Right ventricle myocardium superior (tissue), 1 donor: ENCODE data around the gene TSPYL1. TPM values are rescaled to one million over a fixed set of nuclear protein-coding genes. Genes with fewer than 3 reads are reported as not detected.
"Not testable (repeated sequence)": the region's sequence is repeated elsewhere in the genome, so short reads cannot be mapped to it uniquely, and the experiment has no call there.

Experiments used
- ATAC-seq: fragments of 200-7000 bp; cut with Tn5 transposase; one replicate; pipeline ENCODE4 v1.9.1; 2020; ENCODE audit warnings: mild to moderate bottlenecking; ENCODE audit not compliant: poor library complexity
- DNase-seq: peaks from one replicate; pipeline ENCODE4 v3.0.0-alpha.2; 2020
- intact Hi-C: fragments of 100-400 bp; cut with DNase I; formaldehyde crosslinking; loops from one replicate; pipeline ENCODE4 v1.11.2; 2022
- total RNA-seq: library from RNA; stranded (reverse); fragmentation: NEBNext Ultra II Directional; extraction: Animal tissue kit (Norgen Biotek cat#: 25700); gene quantifications from one replicate; pipeline ENCODE4 v1.2.1, GENCODE V29; 2021
- donor health status: DM: no; HTN: yes; CAD: no; lungs with severe emphysema.

The TSPYL1 gene
- total RNA-seq, 1 donor from 2014 or later: 70.3 TPM

DNA sequence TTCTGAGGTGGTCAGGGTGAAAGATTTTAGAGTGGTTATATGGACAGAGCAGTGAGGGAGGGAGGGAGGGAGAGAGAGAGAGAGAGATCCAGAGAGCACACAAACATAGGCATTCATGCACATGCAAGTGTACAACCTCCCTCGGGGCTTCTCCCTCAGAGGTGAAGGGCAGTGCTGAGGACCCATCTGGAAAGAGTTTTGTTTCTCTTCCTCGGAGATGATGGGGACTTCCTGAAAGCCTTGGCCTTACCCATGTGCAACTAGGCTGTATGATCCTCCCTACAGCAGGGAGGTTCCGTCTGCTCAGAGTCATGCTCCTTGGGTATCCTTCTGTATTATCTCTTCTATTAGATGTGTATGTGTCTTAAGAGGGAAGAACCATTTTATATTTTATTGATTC is 21.4 kb upstream of the TSPYL1 start:
- DNase-seq (no peak), ATAC-seq (no peak)
- intact Hi-C loops: loop anchor here (10.0 kb wide), 1 partner anchor 124 kb away; no protein-coding TSS in a partner anchor

DNA sequence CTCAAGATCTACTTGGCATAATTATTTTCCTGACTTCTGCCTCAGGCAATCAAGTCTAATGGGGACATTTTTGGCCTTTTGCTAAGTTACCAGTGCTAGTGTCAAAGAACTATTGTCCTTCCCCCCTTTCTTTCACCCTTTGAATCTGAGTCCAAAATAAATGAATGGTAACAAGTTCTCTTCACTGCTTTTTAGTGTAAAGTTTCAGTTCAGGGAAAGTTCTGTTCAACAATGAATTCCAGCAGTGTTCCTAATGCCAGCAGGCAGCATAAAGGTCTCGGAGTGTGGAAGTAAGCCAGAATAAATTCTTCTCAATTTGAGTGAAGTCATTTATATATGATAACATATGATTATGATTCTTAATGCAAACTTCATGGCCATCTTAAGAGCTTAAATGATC is 20.8 kb upstream of the TSPYL1 start:
- intact Hi-C loops: loop anchor here (10.0 kb wide), 1 partner anchor 124 kb away; no protein-coding TSS in a partner anchor
- DNase-seq (no peak), ATAC-seq (no peak)

DNA sequence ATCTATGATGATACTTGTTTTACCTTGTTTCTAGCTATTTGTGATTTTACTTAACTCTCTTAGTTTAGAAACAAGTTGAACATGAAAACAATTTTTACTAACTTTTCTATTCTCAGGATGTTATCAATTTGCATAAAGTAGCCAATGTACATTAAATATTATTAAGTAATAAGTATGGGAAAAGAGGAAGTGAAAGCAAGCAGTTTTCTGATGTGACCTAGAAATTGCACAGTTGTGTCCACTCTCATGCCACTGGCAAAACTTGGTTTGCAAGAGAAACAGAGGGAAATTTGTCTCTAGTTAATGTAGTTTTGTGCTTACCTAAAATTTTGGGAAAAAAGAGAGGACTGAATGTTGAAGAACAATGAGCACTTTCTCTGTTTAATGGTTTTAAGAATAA is 19.2 kb upstream of the TSPYL1 start:
- intact Hi-C loops: loop anchor here (10.0 kb wide), 1 partner anchor 146 kb away; no protein-coding TSS in a partner anchor
- DNase-seq: no peak
- ATAC-seq: no peak

DNA sequence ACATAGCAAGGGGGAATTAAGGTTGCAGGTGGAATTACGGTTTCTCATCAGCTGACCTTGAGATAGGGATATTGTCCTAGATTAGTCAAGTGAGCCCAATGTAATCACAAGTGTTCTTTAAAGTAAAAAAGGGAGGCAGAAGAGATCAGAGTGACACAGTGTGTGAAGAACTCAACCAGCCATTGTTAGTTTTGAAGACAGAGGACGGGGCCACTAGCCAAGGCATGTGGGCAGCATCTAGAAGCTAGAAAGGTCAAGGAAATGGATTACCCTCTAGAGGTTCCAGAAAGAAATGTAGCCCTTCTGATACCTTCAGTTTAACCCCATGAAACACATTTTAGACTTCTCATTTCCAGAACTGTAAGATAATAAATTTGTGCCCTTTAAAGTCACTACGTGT is 18.5 kb upstream of the TSPYL1 start:
- no peak for DNase-seq

DNA sequence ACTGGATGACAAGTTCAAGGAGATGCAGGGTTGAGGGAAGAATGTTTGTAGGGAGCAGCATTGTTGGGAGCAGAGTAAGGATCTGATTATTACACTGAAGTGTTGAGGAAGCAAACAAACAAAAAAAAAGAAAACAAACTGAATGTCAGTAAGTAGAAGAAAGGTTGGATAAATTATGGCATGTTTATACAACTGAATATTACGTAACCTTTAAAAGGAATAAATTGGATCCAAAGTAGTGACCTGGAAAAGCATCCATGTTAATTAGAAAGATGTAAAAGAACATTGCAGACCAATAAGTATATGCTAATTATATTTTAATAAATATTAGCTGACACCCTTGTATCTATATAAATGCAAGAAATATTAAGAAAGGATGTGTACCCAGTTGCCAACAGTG is 12.8 kb upstream of the TSPYL1 start:
- DNase-seq (no peak), ATAC-seq (no peak)
- intact Hi-C loops: loop anchor here (10.0 kb wide), 1 partner anchor 152 kb away; no protein-coding TSS in a partner anchor

More for the DNA sequence above, 18.5 kb upstream of the TSPYL1 start:
- no peak for ATAC-seq
- intact Hi-C loops: loop anchor here (10.0 kb wide), 1 partner anchor 147 kb away; no protein-coding TSS in a partner anchor

DNA sequence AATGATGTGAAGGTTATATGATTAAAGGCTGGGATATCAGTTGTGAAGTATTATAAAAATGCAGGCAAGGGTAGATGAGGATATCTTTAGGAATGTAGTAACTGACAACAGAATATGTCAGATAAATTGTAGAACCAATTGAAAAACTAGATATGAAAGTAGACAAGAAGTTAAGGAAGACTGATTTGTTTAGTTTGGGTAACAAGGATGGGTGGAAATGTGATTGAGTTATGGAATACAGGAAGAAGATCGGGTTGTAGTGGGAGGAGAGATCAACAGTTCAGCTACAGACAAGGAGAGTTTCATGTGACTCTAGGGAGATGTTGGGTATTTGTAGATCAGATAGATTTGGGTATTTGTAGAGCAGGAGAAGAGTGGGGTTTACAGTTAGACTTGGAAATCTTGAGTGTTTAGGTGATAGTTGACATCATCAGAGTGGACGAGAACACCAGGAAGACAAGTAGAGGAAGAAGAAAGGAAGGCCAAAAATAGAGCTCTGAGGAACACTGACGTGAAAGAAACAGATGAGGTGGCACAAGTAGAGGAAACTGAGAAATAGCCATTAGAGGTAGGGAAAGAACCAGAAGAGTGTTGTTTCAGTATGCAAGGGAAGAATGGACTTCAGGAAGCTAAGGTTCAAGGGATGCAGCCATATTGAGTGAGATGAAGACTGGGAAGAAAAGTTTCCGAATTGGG is 12.1 kb upstream of the TSPYL1 start:
- ATAC-seq: no peak
- no peak for DNase-seq
- intact Hi-C loops: loop anchor here (10.0 kb wide), 1 partner anchor 153 kb away; no protein-coding TSS in a partner anchor

DNA sequence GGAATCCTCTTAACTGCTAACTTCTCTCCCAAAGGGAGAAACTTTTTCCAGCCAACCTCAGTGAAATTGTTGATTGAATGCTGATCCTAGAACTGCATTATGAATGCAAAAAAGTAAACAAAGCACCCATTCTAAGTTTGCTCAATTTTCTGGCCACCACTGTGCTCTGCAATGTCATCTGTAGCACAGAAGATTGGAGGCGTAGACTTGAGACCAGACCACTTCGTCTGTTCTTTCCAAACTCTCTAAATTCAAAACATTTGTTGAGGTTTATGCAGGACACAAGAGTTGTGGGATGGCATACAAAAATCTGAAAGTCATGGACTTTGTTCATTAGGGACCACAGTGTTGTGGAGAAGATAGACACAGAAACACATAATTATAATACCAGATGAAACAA is 11.1 kb upstream of the TSPYL1 start:
- DNase-seq: no peak
- no peak for ATAC-seq
- intact Hi-C loops: loop anchor here (10.0 kb wide), 1 partner anchor 154 kb away; no protein-coding TSS in a partner anchor

DNA sequence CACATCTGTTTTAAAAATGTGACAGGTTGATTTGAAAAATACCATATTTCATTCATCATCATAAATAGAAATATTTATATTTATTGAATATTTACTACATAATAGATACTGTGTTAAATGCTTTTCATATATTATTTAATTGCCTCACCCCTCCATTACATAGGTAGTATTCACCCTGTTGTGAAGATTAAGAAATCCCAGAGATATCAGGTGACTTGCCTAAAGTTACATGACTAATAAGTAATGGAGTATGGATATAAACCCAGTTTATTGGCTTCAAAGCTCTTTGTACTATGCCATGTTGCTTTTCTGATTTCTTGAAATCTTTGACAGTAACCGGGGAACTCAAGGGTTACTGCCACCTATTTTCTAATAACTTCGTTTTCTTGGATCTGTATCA is 10.1 kb upstream of the TSPYL1 start:
- DNase-seq (no peak), ATAC-seq (no peak)
- intact Hi-C loops: loop anchor here (5.0 to 10.0 kb wide), 2 partner anchors 155 to 242 kb away; no protein-coding TSS in a partner anchor

DNA sequence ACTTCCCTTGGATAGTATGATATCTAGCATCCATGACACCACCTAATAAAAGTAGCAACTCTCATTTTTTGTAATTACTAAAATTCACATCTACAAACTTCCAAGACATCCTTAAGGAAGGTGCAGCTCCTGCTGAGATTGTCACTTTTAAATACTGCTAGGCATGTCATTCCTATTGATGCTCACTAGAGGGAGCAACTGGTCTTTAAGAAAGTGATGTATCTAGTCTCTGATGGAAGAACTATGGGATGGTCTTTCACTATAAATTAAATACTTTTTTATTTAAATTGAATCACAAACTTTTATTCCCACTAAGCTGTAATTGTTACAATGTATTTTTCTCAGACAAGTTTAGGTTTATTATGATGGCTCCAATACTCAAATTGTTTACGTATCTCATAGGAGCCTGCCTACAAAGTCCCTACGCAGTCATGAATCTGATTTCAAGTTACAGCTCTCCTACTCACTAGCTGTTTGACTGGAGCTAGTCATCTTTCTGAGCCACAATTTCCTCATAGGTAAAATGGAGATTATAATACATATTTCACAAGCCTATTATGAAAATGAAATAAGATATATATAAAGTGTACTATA is 8.1 kb upstream of the TSPYL1 start:
- intact Hi-C loops: loop anchor here (5.0 kb wide), 1 partner anchor 245 kb away; no protein-coding TSS in a partner anchor
- ATAC-seq (peak; percentile 81), DNase-seq (no peak)

DNA sequence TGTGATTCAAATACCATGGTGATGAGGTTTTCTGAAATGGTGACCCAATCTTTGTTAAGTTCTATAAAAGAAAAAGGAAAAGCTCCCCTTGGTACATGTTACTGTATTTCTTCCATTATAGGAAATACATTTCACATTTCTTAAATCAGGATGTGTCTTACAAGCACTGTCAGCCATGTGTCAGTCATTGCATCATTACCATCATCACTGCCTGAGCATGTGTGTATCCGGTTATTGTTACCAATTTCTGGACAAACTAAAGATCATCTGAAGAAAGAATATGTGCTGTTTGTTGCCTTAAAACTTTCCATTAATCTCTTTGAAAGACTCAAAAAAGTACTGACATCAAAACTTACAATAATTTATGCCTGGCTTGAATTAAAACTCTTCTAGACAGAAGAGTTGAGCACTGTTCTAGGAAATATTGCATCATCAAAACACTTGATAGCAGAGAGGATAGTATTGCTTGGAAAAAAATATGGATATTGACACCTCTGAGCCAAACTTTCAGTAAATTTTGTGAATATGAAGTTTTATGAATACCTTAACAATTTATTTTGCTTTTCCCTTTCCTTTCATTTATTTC is 7.1 kb upstream of the TSPYL1 start:
- intact Hi-C loops: loop anchor here (5.0 kb wide), 1 partner anchor 245 kb away; no protein-coding TSS in a partner anchor
- ATAC-seq: no peak
- DNase-seq: no peak

DNA sequence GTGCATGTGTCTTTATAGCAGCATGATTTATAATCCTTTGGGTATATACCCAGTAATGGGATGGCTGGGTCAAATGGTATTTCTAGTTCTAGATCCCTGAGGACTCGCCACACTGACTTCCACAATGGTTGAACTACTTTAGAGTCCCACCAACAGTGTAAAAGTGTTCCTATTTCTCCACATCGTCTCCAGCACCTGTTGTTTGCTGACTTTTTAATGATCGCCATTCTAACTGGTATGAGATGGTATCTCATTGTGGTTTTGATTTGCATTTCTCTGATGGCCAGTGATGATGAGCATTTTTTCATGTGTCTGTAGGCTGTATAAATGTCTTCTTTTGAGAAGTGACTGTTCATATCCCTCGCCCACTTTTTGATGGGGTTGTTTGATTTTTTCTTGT is 5.3 kb upstream of the TSPYL1 start:
- ATAC-seq, DNase-seq: not testable (repeated sequence)
- intact Hi-C loops: loop anchor here (5.0 kb wide), 1 partner anchor 247 kb away; no protein-coding TSS in a partner anchor

DNA sequence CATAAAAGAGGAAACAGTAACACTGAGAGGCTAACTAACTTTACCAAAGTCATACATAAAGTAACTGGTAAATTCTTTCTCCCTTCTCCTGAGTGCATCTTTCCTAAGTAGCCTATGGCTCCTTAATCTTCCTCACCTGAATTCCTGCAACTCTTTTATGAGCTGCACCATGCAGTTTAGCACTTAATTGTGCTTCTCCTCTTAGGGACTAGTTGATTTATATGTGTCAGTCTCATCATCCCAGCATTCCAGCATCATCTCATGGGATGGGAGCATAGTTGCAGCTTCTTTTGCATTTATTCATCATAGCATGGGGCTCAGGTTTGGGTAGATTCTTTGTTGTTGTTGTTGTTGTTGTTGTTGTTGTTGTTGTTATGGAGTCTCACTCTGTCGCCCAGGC is 3.5 kb upstream of the TSPYL1 start:
- intact Hi-C loops: no loop called here
- ATAC-seq: no peak

DNA sequence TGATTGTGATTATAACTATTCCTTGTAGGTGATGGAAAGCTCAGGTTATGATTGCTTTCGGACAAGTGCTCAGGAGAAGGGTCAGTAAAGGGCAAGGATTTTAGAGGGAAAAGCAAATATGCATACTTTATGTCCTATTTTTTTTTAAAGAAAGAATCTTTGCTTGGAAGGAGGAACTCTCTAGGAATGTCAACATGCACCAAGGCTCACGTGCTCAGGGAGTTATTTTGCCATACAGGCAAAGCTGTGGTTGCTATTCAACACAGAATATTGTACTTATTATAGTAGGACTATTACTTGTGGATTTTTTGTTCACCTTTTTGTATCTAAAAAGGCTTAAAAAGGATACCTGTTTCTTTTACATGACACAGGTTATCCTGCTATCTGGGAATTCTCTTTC is 3.0 kb upstream of the TSPYL1 start:
- intact Hi-C loops: no loop called here
- ATAC-seq (no peak), DNase-seq (no peak)

More for the DNA sequence above, 3.5 kb upstream of the TSPYL1 start:
- DNase-seq: no peak

DNA sequence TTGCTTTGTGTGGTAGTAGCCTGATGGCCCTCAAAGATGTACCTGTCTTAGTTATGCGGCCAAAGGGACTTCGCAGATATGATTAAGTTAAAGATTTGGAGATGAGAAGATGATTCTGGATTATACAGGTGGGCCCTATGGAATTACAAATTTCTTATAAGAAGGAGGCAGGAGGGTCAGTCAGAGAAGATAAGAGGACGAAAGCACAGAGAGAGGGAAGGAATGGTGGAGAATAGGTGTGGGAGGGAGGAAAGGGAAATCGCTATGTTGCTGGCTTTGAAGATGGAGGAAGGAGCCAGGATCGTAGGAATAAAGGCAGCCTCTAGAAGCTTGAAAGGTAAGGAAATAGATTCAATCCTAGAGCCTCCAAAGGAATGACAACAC is 1.2 kb upstream of the TSPYL1 start:
- DNase-seq (no peak), ATAC-seq (no peak)
- intact Hi-C loops: no loop called here

DNA sequence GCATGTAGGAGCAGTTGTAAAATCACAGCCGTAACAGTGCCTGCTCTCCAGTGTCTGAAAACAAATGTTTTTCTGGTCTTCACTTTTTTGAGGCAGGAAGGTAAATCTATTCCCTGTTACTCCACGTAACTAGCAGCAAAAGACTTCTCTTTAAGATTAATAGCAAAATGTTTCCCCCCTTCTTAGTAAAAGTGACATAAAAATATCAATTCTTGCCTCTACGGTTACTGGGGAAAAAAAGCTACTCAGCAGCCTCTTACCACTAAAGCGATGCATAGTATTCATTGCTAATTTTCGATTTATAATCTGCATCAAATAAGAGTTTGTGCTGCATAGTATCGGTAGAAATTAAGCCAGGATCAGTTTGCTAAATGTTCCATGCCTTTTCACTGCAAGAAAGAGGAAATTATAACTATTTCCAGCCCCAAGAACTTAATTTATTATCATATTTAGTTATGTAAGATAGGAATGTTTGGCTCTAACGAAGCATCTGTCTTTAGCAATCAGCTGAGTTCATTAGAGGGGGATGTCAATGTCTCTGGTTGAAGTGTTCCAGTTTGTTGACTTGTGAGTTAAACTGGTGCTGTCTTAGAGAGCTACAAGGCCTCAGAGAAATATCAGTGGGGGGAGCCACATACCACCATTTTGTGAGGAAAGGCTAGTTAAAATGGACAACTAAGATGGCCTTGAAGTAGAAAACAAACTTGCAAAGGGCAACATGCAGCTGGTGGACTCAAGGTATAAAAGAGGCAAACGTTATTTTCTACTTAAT is 617 bp upstream of the TSPYL1 start:
- intact Hi-C loops: no loop called here
- ATAC-seq: no peak
- no peak for DNase-seq

DNA sequence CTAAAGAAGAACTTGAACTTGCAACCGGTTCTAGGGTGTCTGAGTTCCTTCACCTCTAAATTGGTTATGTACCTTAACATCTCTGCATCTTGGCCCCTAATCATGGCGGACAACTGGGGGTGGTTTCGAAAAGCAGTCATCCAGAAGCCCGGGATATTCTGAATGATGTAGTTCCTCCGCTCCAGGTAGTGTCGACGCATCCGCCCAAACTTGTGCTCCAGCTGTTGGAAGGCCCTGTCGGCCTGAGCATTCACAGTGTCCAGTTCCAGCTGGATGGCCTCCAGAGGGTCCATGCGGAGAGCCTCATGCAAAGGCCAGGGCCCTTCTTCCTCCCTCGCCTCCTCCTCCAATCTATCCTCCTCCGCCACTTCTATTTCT is 887 bp downstream of the TSPYL1 start:
- DNase-seq (peak; percentile 71), ATAC-seq (peak; percentile 60)
- intact Hi-C loops: no loop called here

DNA sequence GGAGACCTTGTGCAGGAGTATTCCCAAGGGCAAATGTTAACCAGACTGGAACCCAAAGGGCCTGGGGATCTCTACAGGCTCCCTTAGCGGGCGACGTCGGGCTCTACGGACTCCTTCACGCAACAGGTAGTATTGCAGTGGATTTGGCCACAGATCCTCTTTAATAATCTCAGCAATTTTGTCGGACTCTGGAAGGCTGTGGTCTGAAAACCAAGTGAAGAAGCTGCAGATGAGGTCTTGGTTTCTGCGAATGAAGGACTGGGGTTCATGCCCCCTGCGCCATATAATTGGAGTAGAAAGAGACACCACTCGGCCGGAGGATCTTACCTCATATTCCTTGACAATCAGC is 1.3 kb downstream of the TSPYL1 start:
- intact Hi-C loops: no loop called here
- ATAC-seq (no peak), DNase-seq (no peak)

DNA sequence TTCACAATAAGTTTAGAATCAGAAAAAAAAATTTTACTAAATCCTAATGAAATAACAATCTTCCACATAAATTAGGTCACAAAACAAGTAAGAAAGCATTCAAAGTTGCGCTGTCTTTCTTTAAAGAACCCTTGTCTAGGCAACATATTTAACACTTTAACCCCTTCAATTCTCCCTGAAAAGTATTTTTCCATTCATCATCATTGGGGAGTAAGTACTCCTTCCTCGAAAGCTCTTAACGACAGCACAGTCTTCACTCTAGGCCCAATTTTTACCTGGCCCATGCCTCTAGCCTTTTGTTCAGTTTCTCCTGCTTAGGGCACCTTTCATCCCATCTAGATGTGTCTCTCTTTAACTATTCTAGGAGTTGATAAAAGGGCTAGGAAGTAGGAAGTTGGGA is 2.6 kb downstream of the TSPYL1 start:
- intact Hi-C loops: no loop called here
- DNase-seq: no peak
- ATAC-seq: no peak

DNA sequence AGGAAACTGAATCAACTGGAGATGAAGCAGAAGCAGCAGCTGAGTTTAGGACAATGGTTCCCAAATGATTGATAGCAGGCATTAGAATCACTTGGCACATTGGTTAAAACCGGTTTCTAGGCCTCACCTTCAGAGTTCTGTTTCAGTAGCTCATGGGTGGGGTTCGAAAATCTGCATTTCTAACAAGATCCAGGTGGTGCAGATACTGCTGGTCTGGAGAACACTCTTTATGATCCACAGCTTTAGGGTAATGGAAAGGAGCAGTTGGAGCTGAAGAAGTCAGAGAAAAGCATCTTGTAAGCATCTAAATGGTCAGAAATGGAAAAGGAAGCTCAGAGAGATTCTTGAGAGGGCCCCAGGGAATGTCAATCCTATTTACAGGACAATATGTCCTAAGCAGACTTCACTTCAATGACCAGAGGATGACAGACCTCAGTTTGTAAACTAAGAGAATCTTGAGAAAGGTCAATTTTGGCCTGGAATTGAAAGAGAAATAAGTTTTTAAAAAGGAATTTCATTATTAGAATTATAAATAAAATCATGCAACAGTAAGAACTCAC is 8.5 kb downstream of the TSPYL1 start:
- no peak for ATAC-seq
- DNase-seq: no peak
- intact Hi-C loops: no loop called here
